ENCODE measurements around the gene MPPED2. TPM values are rescaled to one million over a fixed set of nuclear protein-coding genes. Genes with fewer than 3 reads are reported as not detected.

MPPED2 gene
- total RNA-seq, 4 donors from 2014 or later: 2.2 to 11.5 (median 4.7) TPM

DNA sequence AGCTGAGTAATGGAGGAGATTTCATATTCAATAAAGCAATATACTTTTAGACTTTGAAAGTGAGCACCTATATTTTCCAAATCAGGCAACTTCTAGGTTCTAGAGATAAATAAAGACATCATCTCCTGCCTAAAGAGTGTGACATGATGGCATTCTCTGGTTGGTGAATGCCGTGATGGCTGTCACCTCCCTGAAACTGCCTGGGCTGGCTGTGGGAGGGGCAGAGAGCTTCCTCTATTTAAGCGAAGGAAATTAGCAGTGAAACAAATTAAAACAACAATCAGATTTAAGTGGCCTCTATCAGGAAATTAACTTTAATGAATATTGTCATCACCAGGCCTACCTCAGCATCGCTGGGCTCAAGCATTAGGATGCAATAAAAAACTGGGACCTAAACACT, 149.4 kb downstream of the MPPED2 start:
- Histone ChIP-seq H3K4me1 (no peaks in the 10 kb centered on the region), H3K27me3 (no peaks in the 10 kb centered on the region), H3K4me3 (no peak overlapping the region), H3K9me3 (no peaks in the 10 kb centered on the region), H3K36me3 (no peaks in the 10 kb centered on the region), H3K27ac (no peak overlapping the region)
- 85% methylated on average over 3 of the region's 3 CpGs for WGBS, 2 donors
- no peak for DNase-seq (ENCODE audit: low spot score in 2 of 2)
- TF ChIP-seq, protein P1, sequence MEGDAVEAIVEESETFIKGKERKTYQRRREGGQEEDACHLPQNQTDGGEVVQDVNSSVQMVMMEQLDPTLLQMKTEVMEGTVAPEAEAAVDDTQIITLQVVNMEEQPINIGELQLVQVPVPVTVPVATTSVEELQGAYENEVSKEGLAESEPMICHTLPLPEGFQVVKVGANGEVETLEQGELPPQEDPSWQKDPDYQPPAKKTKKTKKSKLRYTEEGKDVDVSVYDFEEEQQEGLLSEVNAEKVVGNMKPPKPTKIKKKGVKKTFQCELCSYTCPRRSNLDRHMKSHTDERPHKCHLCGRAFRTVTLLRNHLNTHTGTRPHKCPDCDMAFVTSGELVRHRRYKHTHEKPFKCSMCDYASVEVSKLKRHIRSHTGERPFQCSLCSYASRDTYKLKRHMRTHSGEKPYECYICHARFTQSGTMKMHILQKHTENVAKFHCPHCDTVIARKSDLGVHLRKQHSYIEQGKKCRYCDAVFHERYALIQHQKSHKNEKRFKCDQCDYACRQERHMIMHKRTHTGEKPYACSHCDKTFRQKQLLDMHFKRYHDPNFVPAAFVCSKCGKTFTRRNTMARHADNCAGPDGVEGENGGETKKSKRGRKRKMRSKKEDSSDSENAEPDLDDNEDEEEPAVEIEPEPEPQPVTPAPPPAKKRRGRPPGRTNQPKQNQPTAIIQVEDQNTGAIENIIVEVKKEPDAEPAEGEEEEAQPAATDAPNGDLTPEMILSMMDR (IDR thresholded peaks at IDR 0.05): no peak

GRCh38 chr11:30435488-30435887, 150.7 kb downstream of the MPPED2 start:
- no peaks in the 10 kb centered on the region for H3K36me3 ChIP-seq
- no peak for DNase-seq (ENCODE audit: low spot score in 2 of 2)
- H3K4me3 ChIP-seq: no peak overlapping the region
- no peaks in the 10 kb centered on the region for H3K27me3 ChIP-seq
- no peaks in the 10 kb centered on the region for H3K9me3 ChIP-seq
- H3K27ac ChIP-seq: no peak overlapping the region
- TF ChIP-seq EP300 (IDR thresholded peaks at IDR 0.05) (no peak), POLR2A (IDR thresholded peaks at IDR 0.05) (no peak)
- TF ChIP-seq, protein P1 (IDR thresholded peaks at IDR 0.05): no peak
- peaks cover 0 to 2% (median 0%) of the 10 kb centered on the region in 4 donors for H3K4me1 ChIP-seq

- WGBS, 2 donors: 68 to 86% methylated on average over 3 of the region's 3 CpGs
- H3K27ac ChIP-seq: no peak overlapping the region
- H3K9me3 ChIP-seq: no peaks in the 10 kb centered on the region
- no peak for TF ChIP-seq POLR2A (IDR thresholded peaks at IDR 0.05)
- TF ChIP-seq EP300 (IDR thresholded peaks at IDR 0.05): no peak
- TF ChIP-seq, protein P1 (IDR thresholded peaks at IDR 0.05): no peak
- H3K4me3 ChIP-seq: no peak overlapping the region
- DNase-seq (ENCODE audit: low spot score in 2 of 2): no peak
- no peaks in the 10 kb centered on the region for H3K27me3 ChIP-seq
- peaks cover 0 to 2% (median 0%) of the 10 kb centered on the region in 4 donors for H3K4me1 ChIP-seq
- no peaks in the 10 kb centered on the region for H3K36me3 ChIP-seq
Measured at GRCh38 chr11:30434901-30435300, 151.3 kb downstream of the MPPED2 start.

DNA sequence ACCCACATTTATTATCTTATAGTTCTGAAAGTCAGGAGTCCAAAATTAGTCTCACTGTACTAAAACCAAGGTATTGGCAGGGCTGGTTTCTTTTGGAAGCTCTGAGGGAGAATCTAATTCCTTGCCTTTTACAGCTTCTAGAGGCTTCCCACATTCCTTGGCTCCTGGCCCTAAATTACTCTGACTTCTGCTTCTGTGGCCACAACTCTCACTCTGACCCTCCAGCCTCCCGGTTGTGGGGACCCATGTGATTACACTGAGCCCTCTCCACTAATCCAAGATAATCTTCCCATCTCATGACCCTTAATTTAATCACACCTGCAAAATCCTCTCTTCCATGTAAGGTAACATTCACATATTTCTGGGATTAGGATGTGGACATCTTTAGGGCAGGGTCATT, 152.3 kb downstream of the MPPED2 start:
- no peak for TF ChIP-seq EP300 (IDR thresholded peaks at IDR 0.05)
- no peaks in the 10 kb centered on the region for H3K36me3 ChIP-seq
- H3K27me3 ChIP-seq: no peaks in the 10 kb centered on the region
- H3K27ac ChIP-seq: peak overlapping the region in 1 of 4 donors; percentile 33
- H3K4me3 ChIP-seq: no peak overlapping the region
- WGBS, 2 donors: 26 to 29% methylated on average over 1 of the region's 1 CpG
- peaks cover 0 to 2% (median 0%) of the 10 kb centered on the region in 4 donors for H3K4me1 ChIP-seq
- H3K9me3 ChIP-seq: no peaks in the 10 kb centered on the region
- DNase-seq (ENCODE audit: low spot score in 2 of 2): no peak

DNA sequence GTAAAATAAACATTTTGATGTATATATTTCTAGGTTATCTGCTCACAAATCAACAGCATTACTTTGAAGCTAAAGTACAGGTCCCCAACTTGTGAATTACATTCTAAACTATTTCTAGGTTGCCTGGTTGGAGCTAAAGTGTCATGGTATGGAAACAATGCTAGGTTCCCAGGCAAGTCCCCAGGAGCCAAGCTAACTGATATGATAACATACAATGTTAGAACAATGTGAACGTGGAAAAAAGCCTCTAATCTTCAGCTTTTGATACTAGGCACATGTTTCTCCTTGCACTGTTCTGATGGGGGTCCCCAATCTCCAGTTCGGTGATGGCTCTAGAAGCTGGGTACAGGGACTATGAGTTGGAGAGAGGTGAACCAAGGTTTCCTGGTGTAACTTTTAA, 153.4 kb downstream of the MPPED2 start:
- no peaks in the 10 kb centered on the region for H3K9me3 ChIP-seq
- H3K36me3 ChIP-seq: no peaks in the 10 kb centered on the region
- DNase-seq (ENCODE audit: low spot score in 2 of 2): no peak
- 89 to 98% methylated on average over 2 of the region's 2 CpGs for WGBS, 2 donors
- H3K27ac ChIP-seq: no peak overlapping the region
- no peaks in the 10 kb centered on the region for H3K27me3 ChIP-seq
- peaks cover 0 to 2% (median 0%) of the 10 kb centered on the region in 4 donors for H3K4me1 ChIP-seq
- TF ChIP-seq, protein P1 (IDR thresholded peaks at IDR 0.05): no peak
- TF ChIP-seq EP300 (IDR thresholded peaks at IDR 0.05): no peak
- TF ChIP-seq POLR2A (IDR thresholded peaks at IDR 0.05): no peak
- H3K4me3 ChIP-seq: no peak overlapping the region

- Histone ChIP-seq H3K9me3 (no peaks in the 10 kb centered on the region), H3K27me3 (no peaks in the 10 kb centered on the region), H3K4me1 (peaks cover 0 to 2% (median 0%) of the 10 kb centered on the region in 4 donors), H3K4me3 (no peak overlapping the region), H3K36me3 (no peaks in the 10 kb centered on the region), H3K27ac (no peak overlapping the region)
- TF ChIP-seq, protein P1 (IDR thresholded peaks at IDR 0.05): no peak
- TF ChIP-seq EP300 (IDR thresholded peaks at IDR 0.05) (no peak), POLR2A (IDR thresholded peaks at IDR 0.05) (no peak)
- 63 to 77% methylated on average over 1 of the region's 1 CpG for WGBS, 2 donors
- no peak for DNase-seq (ENCODE audit: low spot score in 2 of 2)
Measured at GRCh38 chr11:30432178-30432577, 154.0 kb downstream of the MPPED2 start.

Measured in tibial nerve (tissue), 4 donors.